DND-41 (cell line): ENCODE measurements around the gene TSPEAR.
"Not testable (repeated sequence)": the region's sequence is repeated elsewhere in the genome, so short reads cannot be mapped to it uniquely, and the experiment has no call there.

Experiments
- ATAC-seq: fragments of 200-7000 bp; cut with Tn5 transposase; 3 replicates; pipeline ENCODE4 v1.9.1; 2021; ENCODE audit warnings: low read depth; ENCODE audit not compliant: insufficient read depth
- DNase-seq: peaks from one replicate; pipeline ENCODE4 v3.0.0-alpha.2; 2020
- H2AFZ ChIP-seq: 2 replicates; pipeline ENCODE4 v1.6.0; 2012; ENCODE audit warnings: low read depth, low read length
- H3K27ac ChIP-seq: 2 replicates; pipeline ENCODE4 v1.5.1; 2012; ENCODE audit warnings: low read length, inconsistent platforms
- H3K27me3 ChIP-seq: fragments of 200-600 bp; sonication (generic); 2 replicates; pipeline ENCODE4 v1.6.0; 2012; ENCODE audit warnings: low read length, mild to moderate bottlenecking, inconsistent platforms; ENCODE audit not compliant: insufficient read depth, poor library complexity
- H3K36me3 ChIP-seq: 2 replicates; pipeline ENCODE4 v1.5.1; 2012; ENCODE audit warnings: low read length, inconsistent platforms; ENCODE audit not compliant: insufficient read depth
- H3K4me1 ChIP-seq: 2 replicates; pipeline ENCODE4 v1.5.1; 2012; ENCODE audit warnings: mild to moderate bottlenecking, low read length; ENCODE audit not compliant: insufficient read depth
- H3K4me2 ChIP-seq: 2 replicates; pipeline ENCODE4 v1.6.0; 2012; ENCODE audit warnings: mild to moderate bottlenecking, moderate library complexity, low read length, inconsistent platforms; ENCODE audit not compliant: insufficient read depth
- H3K4me3 ChIP-seq, 2 experiments: fragments of 200-600 bp in 1 of 2; shearing (Covaris generic) in 1 of 2; 2 replicates each; pipeline ENCODE4 v1.5.1; 2012 to 2016; ENCODE audit warnings: inconsistent platforms in 2 of 2, low read length in 2 of 2, mild to moderate bottlenecking in 2 of 2, low read depth in 1 of 2, moderate library complexity in 1 of 2
- H3K79me2 ChIP-seq: 2 replicates; pipeline ENCODE4 v1.6.0; 2012; ENCODE audit warnings: low read length, inconsistent platforms; ENCODE audit not compliant: insufficient read depth
- H3K9ac ChIP-seq: 2 replicates; pipeline ENCODE4 v1.6.0; 2012; ENCODE audit warnings: low read depth, mild to moderate bottlenecking, inconsistent platforms, low read length, moderate library complexity
- H3K9me3 ChIP-seq: 2 replicates; pipeline ENCODE4 v1.5.1; 2012; ENCODE audit warnings: low read length, moderate library complexity, mild to moderate bottlenecking, inconsistent platforms; ENCODE audit not compliant: insufficient read depth, severe bottlenecking
- H4K20me1 ChIP-seq: 2 replicates; pipeline ENCODE4 v1.6.0; 2012; ENCODE audit warnings: low read length; ENCODE audit not compliant: insufficient read depth
- EZH2 ChIP-seq: IDR thresholded peaks from 3 replicates; pipeline ENCODE4 v1.6.1; 2012; ENCODE audit warnings: borderline replicate concordance, low read depth, mild to moderate bottlenecking, moderate library complexity, low read length, inconsistent platforms; ENCODE audit not compliant: severe bottlenecking
- TF ChIP-seq, protein P1 (sequence below): IDR thresholded peaks from 2 replicates; pipeline ENCODE4 v1.5.1; 2012; ENCODE audit warnings: borderline replicate concordance, low read length, moderate library complexity, mild to moderate bottlenecking; ENCODE audit not compliant: poor library complexity, severe bottlenecking; ENCODE audit errors: extremely low read depth

Gene TSPEAR

DNA sequence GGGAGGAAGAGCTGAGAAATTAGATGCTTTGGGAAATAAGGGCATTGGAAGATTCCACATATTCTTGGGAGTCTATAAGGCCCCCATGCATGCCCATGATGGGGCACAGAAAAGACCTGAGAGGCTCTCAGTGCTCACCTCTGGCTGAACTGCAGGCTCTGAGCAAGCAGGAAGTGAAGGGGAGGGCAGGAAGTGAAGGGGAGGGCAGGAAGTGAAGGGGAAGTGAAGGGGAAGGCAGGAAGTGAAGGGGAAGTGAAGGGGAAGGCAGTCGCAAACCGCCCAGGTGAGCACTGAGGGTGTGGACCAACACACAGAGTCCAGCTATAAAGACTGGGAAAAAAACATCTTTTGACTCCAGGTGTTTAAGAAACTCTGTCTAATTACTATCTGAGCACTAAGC, 80.9 kb downstream of the TSPEAR start:
- no peak overlapping the region for H3K27ac ChIP-seq
- ATAC-seq = no peak
- no peaks in the 10 kb centered on the region for H4K20me1 ChIP-seq
- no peak for DNase-seq
- no peaks in the 10 kb centered on the region for H3K4me1 ChIP-seq
- TF ChIP-seq EZH2 = no peak
- TF ChIP-seq, protein P1, sequence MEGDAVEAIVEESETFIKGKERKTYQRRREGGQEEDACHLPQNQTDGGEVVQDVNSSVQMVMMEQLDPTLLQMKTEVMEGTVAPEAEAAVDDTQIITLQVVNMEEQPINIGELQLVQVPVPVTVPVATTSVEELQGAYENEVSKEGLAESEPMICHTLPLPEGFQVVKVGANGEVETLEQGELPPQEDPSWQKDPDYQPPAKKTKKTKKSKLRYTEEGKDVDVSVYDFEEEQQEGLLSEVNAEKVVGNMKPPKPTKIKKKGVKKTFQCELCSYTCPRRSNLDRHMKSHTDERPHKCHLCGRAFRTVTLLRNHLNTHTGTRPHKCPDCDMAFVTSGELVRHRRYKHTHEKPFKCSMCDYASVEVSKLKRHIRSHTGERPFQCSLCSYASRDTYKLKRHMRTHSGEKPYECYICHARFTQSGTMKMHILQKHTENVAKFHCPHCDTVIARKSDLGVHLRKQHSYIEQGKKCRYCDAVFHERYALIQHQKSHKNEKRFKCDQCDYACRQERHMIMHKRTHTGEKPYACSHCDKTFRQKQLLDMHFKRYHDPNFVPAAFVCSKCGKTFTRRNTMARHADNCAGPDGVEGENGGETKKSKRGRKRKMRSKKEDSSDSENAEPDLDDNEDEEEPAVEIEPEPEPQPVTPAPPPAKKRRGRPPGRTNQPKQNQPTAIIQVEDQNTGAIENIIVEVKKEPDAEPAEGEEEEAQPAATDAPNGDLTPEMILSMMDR = no peak
- H3K27me3 ChIP-seq = no peaks in the 10 kb centered on the region
- H3K4me2 ChIP-seq = no peak overlapping the region
- no peaks in the 10 kb centered on the region for H3K79me2 ChIP-seq
- H3K9ac ChIP-seq = no peak overlapping the region
- H3K36me3 ChIP-seq = no peaks in the 10 kb centered on the region
- peaks cover 5% of the 10 kb centered on the region for H3K9me3 ChIP-seq
- H2AFZ ChIP-seq = no peak overlapping the region
- no peak overlapping the region for H3K4me3 ChIP-seq

DNA sequence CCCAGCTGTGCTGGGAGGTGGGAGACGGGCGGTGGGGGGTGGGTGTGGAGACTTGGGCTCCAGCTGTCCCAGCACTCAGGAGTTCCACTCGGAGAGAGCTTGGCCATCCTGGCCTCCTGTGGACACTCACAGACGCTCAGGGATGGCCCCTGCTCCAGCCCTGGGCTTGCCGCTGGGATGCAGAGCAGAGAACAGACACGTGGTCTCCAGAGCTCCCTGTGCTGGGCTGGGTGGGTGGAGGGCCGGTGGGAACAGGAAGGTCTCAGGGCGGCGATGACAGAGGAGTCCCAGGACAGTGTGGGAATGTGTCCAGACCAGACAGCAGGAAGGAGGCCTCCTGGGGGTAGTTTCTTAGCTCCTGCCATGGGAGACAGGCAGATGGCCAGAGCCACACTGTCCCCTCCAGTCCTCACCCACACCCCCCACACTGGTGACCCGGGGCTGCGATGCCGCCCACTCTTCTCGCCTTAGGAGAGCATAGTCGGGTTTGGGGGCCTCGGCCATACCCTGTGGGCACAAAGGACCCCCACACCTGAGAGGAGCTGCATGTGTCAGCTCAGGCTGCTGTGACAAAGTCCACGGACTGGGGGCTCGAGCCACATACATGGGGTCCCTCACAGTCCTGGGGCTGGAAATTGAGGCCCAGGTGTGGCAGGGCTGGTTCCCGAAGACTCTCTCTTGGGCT, 82.5 kb downstream of the TSPEAR start:
- DNase-seq (no peak), ATAC-seq (no peak)
- Histone ChIP-seq H3K4me2 (no peak overlapping the region), H3K9ac (no peak overlapping the region), H4K20me1 (no peaks in the 10 kb centered on the region), H3K79me2 (no peaks in the 10 kb centered on the region), H3K4me3 (no peak overlapping the region), H3K27me3 (no peaks in the 10 kb centered on the region), H3K9me3 (peaks cover 9% of the 10 kb centered on the region), H3K36me3 (no peaks in the 10 kb centered on the region), H3K4me1 (no peaks in the 10 kb centered on the region), H2AFZ (no peak overlapping the region), H3K27ac (no peak overlapping the region)
- TF ChIP-seq, protein P1 = no peak
- TF ChIP-seq EZH2 = no peak

DNA sequence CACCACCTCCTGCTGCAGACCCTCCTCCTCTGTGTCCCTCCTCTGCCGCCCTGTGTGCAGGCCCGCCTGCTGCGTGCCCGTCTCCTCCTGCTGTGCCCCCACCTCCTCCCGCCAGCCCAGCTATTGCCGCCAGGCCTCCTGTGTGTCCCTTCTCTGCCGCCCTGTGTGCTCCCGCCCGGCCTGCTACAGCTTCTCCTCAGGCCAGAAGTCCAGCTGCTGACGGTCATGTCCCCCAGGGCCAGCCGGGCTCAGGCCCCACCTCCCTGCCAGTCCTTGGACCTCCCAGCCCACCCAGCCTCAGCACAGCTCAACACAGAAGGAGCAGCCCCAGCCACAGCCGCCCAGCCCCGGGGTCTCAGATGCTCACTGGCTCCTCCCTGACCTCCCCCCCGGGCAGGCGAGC, 83.5 kb downstream of the TSPEAR start:
- H3K27me3 ChIP-seq, H4K20me1 ChIP-seq, H3K79me2 ChIP-seq, H3K4me2 ChIP-seq, H2AFZ ChIP-seq, DNase-seq, H3K27ac ChIP-seq, ATAC-seq, H3K36me3 ChIP-seq, H3K4me1 ChIP-seq, H3K4me3 ChIP-seq, H3K9ac ChIP-seq: not testable (repeated sequence)
- peaks cover 11% of the 10 kb centered on the region for H3K9me3 ChIP-seq

DNA sequence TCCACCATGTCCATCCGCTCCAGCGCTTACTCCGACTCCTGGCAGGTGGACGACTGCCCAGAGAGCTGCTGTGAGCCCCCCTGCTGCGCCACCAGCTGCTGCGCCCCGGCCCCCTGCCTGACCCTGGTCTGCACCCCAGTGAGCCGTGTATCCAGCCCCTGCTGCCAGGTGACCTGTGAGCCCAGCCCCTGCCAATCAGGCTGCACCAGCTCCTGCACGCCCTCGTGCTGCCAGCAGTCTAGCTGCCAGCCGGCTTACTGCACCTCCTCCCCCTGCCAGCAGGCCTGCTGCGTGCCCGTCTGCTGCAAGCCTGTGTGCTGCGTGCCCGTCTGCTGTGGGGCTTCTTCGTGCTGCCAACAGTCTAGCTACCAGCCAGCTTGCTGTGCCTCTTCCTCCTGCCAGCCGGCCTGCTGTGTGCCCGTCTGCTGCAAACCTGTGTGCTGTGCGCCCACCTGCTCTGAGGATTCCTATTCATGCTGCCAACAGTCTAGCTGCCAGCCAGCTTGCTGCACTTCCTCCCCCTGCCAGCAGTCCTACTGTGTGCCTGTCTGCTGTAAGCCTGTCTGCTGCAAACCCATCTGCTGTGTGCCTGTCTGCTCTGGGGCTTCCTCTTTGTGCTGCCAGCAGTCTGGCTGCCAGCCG, 84.1 kb downstream of the TSPEAR start:
- not testable (repeated sequence) for DNase-seq, H3K36me3 ChIP-seq, H3K27me3 ChIP-seq, H3K27ac ChIP-seq, H3K9ac ChIP-seq, ATAC-seq, H3K4me2 ChIP-seq, H3K4me1 ChIP-seq, H3K4me3 ChIP-seq, H2AFZ ChIP-seq, H3K79me2 ChIP-seq, H4K20me1 ChIP-seq
- peaks cover 15% of the 10 kb centered on the region for H3K9me3 ChIP-seq
